ENCODE measurements around the gene FBL. TPM values are rescaled to one million over a fixed set of nuclear protein-coding genes. Genes with fewer than 3 reads are reported as not detected.
"Not testable (repeated sequence)": the region's sequence is repeated elsewhere in the genome, so short reads cannot be mapped to it uniquely, and the experiment has no call there.

The FBL gene
- polyA plus RNA-seq, 4 donors: 285 to 358 (median 326) TPM

- DNase-seq (ENCODE audit: low read depth in 4 of 4, low spot score in 3 of 4): no peak
These were observed 19.8 kb downstream of the FBL start for GRCh38 chr19:39826311-39826945.

DNA sequence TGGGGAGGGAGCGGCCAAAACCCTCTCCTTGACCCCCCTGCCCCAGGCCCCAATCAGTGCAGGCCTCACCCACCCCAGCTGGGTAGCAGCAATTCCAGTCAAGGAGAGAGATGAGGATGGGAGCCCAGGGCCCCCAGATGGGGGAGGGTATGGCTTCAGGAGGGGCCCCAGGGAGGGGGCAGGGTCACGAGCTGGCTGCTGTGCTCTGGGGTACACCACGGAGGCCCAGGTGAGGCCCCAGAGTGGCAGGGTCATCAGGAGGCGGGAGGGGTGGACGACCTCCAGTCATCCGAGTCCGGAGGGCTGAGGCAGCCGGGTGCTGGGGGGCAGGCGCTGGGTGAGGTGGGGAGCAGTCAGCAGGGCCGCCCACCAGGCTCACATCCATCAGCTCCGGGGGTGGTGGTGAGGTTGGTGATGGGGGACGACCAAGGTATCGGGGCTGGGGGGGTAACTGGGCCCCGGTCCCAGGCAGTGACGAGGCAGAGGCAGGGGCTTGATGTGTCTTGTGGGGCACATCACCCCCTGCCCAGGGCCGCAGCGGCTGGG, 20.6 kb downstream of the FBL start:
- no peak for DNase-seq (ENCODE audit: low read depth in 4 of 4, low spot score in 3 of 4)

DNA sequence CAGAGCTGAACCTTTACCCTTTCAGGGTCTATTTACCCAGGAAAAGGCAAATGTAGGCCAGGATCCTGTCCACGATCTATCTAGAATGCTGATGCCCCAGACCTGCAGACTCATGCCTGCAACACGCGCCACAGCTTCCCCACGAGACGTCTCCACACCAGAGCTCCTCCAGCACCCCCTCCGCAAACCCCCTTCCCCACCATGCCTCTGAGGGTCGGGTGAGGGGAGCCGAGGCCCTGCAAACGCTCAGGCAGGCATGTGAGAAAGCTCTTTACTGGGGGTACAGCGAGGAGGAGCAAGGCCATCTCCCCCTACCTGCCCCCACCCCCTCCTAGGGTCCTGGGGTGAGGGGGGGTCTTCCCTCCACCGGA, 21.1 kb downstream of the FBL start:
- DNase-seq (ENCODE audit: low read depth in 4 of 4, low spot score in 3 of 4): no peak

DNA sequence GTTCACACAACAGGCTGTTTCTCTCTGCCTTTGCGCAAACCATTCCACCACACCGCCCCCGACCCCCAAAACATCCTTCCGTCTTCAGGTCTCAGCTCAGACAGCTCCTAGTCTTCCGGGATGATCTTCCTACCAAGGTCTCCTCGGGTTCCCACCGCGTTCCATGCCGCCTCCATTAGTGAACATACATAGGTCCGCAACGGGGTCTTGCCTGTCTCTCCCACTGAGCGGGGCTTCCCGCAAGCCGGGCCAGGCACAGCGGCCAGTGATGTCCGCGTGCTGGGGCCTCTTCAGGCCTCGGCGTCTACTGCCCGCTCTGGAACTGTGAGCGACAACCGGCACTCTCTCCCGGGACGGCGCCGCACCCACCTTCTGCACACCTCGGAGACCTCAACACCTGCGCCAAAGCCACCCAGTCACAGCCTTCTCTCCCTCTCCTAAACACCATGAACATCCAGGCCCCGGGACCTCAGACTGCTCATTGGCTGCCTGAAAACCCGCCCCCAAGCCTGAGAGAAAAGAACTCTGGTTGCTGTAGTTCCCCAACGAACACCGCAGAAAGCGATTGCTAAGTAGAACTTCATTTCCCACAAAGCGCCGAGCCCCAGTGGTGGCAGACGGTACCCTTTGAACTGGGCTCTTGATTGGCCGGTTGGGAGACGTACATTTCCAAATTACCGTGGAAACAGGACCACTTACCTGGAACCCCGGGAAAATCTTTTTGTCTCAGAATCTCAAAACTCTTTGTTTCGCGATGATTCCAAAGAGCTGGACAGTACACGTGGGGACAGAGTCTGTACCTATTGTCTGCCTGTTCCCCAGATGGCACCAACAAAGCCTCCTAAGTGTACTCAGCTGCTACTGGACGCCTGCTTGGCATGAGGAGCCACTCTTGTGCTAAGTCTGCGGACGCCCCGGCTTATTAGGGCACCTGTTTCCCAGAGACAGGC, 21.8 kb downstream of the FBL start:
- DNase-seq (ENCODE audit: low read depth in 4 of 4, low spot score in 3 of 4): peak; percentile 75 to 91 (median 82)

GRCh38 chr19:39823686-39824085, 22.5 kb downstream of the FBL start:
- no peak for DNase-seq (ENCODE audit: low read depth in 4 of 4, low spot score in 3 of 4)

DNA sequence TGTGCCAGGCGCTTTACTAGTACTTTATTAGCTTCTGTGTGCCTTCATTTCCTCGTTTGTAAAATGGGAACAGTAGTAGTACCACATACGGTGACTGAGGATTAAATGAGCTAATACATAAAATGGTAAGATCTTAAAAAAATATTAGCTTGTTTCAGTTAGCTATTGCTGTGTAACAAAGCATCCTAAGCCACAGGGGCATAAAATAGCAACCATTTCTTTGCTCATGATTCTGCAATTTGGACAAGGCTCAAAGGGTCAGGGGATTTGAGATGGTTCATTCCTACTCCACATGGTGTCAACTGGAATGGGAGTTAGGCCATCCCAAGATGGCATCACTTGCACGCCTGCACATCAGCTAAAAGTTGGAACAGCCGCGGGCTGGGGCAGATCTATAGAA, 25.5 kb downstream of the FBL start:
- no peak for DNase-seq (ENCODE audit: low read depth in 4 of 4, low spot score in 3 of 4)

DNA sequence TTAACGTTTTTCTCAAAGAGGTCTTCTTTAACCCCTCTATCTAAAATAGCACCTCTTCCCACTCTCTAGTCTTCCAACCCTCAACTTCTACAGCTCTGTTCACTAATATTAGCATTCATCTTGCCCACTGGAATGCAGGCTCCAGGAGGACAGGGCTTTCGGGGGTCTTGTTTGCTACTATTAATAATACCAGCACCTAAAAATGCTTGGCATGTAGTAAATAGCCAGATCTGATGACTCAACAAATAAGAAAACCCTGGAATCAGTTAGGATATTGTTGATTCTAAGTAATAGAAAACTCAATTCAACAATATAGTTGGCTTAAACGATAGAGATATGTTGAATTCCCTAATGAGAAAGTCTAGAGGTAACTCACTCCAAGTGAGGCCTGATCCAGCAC, 26.4 kb downstream of the FBL start:
- no peak for DNase-seq (ENCODE audit: low read depth in 4 of 4, low spot score in 3 of 4)

DNA sequence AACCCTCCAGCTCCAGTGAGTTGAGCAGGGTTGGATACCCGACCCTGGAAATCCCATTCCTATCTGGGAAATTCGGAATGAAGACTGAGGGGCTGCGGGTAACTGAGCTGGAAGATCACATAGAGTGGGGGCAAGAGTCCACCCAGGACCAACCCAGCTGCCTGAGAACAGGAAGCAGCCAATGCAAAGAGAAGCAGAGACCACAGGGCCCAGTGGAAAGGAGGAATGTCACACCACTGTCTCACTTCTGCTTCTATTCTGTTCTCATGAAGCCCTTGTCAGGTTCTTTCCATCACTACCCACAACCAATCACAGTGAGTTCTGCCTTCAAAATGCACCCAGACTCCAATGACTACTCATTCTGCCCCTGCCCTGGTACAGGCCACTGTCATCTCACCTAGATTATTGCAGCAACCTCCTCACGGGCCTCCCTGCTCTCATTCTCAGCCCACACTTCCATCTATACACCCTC, 27.5 kb downstream of the FBL start:
- DNase-seq (ENCODE audit: low read depth in 4 of 4, low spot score in 3 of 4): no peak

- DNase-seq (ENCODE audit: low read depth in 4 of 4, low spot score in 3 of 4): no peak
These were observed 28.2 kb downstream of the FBL start for GRCh38 chr19:39817888-39818561.

- DNase-seq (ENCODE audit: low read depth in 4 of 4, low spot score in 3 of 4): no peak
These were observed 29.7 kb downstream of the FBL start for GRCh38 chr19:39816287-39817048.

GRCh38 chr19:39814595-39814994, 31.6 kb downstream of the FBL start:
- no peak for DNase-seq (ENCODE audit: low read depth in 4 of 4, low spot score in 3 of 4)

DNA sequence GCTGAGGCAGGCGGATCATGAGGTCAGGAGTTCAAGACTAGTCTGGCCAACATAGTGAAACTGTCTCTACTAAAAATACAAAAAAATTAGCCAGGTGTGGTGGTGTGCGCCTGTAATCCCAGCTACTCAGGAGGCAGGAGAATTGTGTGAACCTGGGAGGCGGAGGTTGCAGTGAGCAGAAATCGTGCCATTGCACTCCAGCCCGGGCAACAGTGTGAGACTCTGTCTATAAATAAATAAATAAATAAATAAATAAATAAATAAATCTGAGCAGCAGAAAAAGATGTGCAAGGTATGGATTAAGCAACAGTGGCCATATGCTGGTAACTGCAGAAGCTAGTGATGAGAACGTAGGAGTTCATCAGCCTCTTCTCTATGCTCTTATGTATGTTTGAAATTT, 32.1 kb downstream of the FBL start:
- DNase-seq (ENCODE audit: low read depth in 4 of 4, low spot score in 3 of 4): not testable (repeated sequence)

DNA sequence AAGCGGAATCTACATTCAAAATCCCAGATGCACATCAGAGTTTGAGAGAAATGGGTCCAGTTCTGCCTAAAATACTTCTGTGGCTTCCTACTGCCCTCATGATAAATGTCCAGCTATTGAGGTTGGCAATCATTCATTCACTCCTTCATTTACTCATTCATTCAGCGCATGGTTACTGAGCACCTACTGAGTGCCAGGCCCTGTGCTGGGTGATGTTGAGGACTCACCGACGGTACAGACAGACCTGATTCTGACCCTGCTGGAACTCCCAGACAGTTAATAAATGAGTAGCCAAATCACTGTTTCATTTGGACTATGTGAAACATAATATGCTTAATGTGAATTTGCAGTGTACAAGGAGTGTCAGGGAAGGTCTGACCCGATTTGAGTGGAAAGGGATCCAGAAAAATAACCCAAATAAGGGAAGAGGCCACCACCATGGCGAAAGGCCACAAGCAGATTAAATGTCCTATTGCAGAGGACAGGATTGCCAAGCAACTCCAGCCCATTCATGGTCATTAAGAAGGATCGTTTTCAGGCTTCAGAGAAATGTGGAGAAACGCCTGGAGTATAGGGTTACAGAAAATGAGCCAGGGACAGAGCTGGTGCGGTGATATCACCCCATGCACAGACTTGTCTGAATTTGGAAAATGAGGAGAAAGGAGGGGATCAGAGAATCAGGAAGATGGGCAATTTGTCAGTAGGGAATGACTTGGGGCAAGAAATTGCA, 32.8 kb downstream of the FBL start:
- peak in 1 of 4 donors; percentile 47 for DNase-seq (ENCODE audit: low read depth in 4 of 4, low spot score in 3 of 4)

- DNase-seq (ENCODE audit: low read depth in 4 of 4, low spot score in 3 of 4): no peak
These were observed 35.1 kb downstream of the FBL start for GRCh38 chr19:39811064-39811463.

DNA sequence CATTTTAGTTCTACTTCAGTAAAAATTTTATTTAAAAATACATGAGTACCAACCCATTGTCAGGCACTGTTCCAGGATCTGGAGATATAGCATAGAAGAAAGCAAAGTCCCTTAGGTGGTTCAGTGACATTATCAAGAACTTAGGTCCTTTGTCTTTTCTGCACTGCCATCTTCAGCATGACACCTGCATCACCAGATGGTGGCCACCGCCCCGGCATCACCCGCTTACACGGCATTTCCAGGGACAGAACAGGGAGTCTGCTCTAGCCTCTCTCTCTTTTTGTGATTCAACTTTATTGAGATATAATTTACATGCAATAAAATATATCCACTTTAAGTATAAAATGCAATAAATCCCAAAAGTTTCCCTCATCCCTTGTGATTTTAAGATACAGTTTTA, 35.8 kb downstream of the FBL start:
- no peak for DNase-seq (ENCODE audit: low read depth in 4 of 4, low spot score in 3 of 4)

DNA sequence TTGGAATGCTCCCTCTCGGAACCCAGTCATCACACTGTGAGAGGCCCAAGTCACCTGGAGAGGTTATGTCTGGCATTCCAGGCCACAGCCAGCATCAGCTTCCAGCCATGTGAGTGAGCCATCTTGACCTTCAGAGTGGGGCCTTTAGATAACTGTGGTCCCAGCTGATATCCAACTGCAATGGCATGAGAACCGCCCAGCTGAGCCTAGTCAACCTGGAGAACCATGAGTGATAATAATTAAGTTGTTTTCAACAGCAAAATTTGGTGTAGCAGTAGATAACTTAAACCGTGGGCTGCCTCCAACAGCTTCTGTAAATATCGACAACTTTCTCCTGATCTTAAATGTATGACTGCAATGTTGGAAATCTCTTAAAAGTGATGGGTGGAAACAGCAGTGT, 36.8 kb downstream of the FBL start:
- no peak for DNase-seq (ENCODE audit: low read depth in 4 of 4, low spot score in 3 of 4)

DNA sequence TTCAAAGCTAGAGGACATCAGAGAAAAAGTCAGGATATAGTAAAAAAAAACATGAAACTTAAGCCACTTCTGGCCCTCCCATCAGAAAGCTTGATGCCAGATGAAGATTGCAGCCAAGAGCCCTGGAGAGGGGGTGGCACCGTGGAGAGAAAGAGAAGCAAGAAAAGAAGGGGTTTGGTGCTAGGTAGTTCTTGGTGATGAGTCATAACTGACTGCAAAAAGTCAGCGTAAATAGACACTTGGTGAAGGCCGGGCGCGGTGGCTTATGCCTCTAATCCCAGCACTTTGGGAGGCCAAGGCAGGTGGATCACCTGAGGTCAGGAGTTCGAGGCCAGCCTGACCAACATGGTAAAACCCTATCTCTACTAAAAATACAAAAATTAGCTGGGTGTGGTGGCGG, 37.5 kb downstream of the FBL start:
- DNase-seq (ENCODE audit: low read depth in 4 of 4, low spot score in 3 of 4): not testable (repeated sequence)

- DNase-seq (ENCODE audit: low read depth in 4 of 4, low spot score in 3 of 4): no peak
These were observed 38.3 kb downstream of the FBL start for GRCh38 chr19:39807846-39808364.

- no peak for DNase-seq (ENCODE audit: low read depth in 4 of 4, low spot score in 3 of 4)
These were observed 41.1 kb downstream of the FBL start for GRCh38 chr19:39805104-39805503.
